ENCODE data around the gene C2orf68.

GRCh38 chr2:85591563-85591962 lies 20.3 kb downstream of the C2orf68 start:
- TF ChIP-seq CTCF (IDR thresholded peaks at IDR 0.05) (no peak), MAX (IDR thresholded peaks at IDR 0.05; ENCODE audit: low read depth) (no peak), EP300 (IDR thresholded peaks at IDR 0.05; ENCODE audit: borderline replicate concordance in 1 of 2, low read depth in 1 of 2, low read length in 1 of 2) (no peak), SIN3A (IDR thresholded peaks at IDR 0.05; ENCODE audit: borderline replicate concordance, low read depth, low read length) (no peak), JUND (IDR thresholded peaks at IDR 0.05) (no peak), SMC3 (IDR thresholded peaks at IDR 0.05; ENCODE audit: low read depth, low read length) (no peak), CHD2 (IDR thresholded peaks at IDR 0.05; ENCODE audit: low read length, partially characterized antibody) (no peak), RAD21 (IDR thresholded peaks at IDR 0.05; ENCODE audit: low read length) (no peak)
